Hematopoietic multipotent progenitor cell treated with erythropoietin and hydrocortisone succinate and interleukin-3 and kit ligand, for 8 days (in vitro differentiated cells): Measurements from ENCODE around the gene NGLY1.

Experiments
- DNase-seq: peaks from one replicate; pipeline ENCODE4 v3.0.0-alpha.2; 2015

The NGLY1 gene

GRCh38 chr3:25707268-25707926 lies 75.8 kb downstream of the NGLY1 start:
- DNase-seq: no peak

GRCh38 chr3:25706213-25706612 lies 77.0 kb downstream of the NGLY1 start:
- DNase-seq: no peak

- DNase-seq: no peak
Measured at GRCh38 chr3:25697553-25697952, 85.7 kb downstream of the NGLY1 start.

GRCh38 chr3:25695731-25696420 lies 87.4 kb downstream of the NGLY1 start:
- DNase-seq: no peak

- no peak for DNase-seq
Measured at GRCh38 chr3:25693238-25693637, 90.0 kb downstream of the NGLY1 start.

GRCh38 chr3:25692341-25692740 lies 90.9 kb downstream of the NGLY1 start:
- DNase-seq: no peak

GRCh38 chr3:25690768-25691533 lies 92.3 kb downstream of the NGLY1 start:
- DNase-seq: no peak

- DNase-seq: no peak
Measured at GRCh38 chr3:25689226-25689625, 94.0 kb downstream of the NGLY1 start.

- DNase-seq: no peak
Measured at GRCh38 chr3:25687742-25688141, 95.5 kb downstream of the NGLY1 start.

GRCh38 chr3:25686766-25687165 lies 96.5 kb downstream of the NGLY1 start:
- no peak for DNase-seq

GRCh38 chr3:25683882-25684281 lies 99.4 kb downstream of the NGLY1 start:
- DNase-seq: no peak

- no peak for DNase-seq
Measured at GRCh38 chr3:25683410-25683809, 99.8 kb downstream of the NGLY1 start.

- DNase-seq: no peak
Measured at GRCh38 chr3:25679642-25680302, 103.5 kb downstream of the NGLY1 start.

- DNase-seq: no peak
Measured at GRCh38 chr3:25679166-25679565, 104.1 kb downstream of the NGLY1 start.

- no peak for DNase-seq
Measured at GRCh38 chr3:25678581-25678980, 104.7 kb downstream of the NGLY1 start.

GRCh38 chr3:25677121-25677520 lies 106.1 kb downstream of the NGLY1 start:
- DNase-seq: no peak

- DNase-seq: no peak
Measured at GRCh38 chr3:25674670-25675069, 108.6 kb downstream of the NGLY1 start.

- DNase-seq: no peak
Measured at GRCh38 chr3:25673738-25674298, 109.4 kb downstream of the NGLY1 start.
